Measurements from ENCODE around the gene IRF8.

IRF8 gene

DNA sequence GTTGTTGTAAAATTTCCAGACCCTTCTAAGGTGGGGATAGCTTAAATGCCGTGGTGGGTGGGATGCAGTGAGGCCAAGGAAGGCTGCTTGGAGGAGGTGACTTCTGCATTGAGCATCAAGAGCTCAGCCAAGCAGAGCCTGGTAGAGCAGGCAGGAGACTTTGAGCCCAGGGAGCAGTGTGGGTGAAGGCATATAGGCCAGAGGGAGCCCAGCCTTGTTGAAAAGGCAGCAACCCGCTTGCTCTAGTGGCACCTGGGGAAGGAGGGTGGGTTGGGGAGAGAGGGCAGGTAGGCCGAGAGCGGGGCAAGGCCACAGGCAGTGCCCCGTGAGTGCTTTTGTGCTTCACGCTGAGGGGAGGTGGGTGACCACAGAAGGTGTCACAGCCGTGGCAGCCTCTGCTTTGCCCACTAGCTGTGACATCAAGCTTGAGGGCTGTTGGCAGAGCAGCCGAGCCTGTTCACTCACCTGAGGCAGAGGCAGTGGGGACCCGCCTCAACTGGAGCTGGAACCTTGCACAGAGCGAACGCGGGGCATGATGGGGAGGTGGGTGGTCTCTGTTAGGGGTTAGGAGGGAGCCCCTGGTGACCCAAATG, 56.1 kb downstream of the IRF8 start:
- no peak for DNase-seq

GRCh38 chr16:85955566-85955965, 56.6 kb downstream of the IRF8 start:
- DNase-seq = no peak

GRCh38 chr16:85956426-85956825, 57.5 kb downstream of the IRF8 start:
- DNase-seq = no peak

GRCh38 chr16:85958731-85959130, 59.8 kb downstream of the IRF8 start:
- no peak for DNase-seq

DNA sequence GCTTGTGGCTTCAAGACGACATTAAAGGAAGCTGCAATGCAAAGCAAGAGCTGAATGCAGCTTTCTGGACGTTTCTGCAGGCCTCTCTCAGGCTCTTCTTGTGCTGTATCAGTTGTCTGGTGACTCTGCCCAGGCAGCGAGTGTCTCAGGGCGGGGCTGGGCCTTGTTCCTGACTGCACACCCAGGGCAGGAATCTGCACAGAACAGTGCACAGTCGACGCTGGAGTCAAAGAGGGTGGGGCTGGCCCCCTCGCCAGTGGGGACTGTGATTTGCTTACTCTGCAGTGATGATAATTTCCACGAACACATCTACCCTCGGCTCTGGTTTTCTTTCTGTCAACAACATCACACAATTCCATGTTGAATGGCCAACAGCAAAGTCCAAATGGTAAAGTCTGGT, 60.7 kb downstream of the IRF8 start:
- DNase-seq = no peak

- no peak for DNase-seq
These were observed 61.6 kb downstream of the IRF8 start for GRCh38 chr16:85960486-85961046.

DNA sequence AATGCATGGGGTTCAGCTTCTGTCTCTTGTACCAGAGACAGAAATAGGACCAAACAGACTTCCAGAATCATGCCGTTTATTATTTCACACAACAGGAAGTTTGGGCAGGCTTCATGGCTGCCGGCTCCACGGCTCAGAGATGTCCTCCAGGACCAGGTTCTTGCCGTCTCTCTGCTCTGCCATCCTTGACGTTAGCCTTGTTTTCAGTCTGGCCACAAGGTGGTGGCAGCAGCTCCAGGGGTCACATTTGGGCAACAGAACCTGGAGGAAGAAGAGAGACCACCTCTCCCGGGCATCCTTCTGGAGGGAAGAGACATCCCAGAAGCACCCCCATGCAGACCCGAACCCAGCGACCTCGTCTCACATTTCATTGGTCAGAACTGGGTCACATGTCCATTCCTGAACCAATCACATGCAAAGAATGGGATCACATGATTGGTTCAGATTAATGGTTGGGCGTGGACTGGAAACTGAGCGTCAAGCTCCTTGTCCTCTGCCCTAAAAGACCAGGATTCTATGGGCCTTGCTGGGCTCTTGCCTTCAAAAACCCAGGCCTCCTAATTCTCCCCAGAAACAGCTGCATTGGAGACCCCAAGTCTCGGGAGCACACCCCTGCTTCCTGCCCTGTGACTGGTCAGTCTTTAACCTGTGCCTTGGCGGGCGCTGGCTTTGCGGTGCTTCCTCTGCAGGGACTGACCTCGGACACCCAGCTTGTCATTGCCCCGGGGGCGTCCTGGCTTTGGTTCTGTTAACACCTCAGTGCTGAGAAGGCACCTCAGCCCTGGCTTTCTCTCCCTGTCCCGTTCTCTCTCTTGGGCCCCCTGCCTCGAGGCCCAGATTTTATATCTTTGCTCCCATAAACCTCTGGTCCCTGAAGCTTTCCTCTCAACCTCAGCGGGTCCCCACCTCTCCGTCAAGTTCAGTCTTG, 63.3 kb downstream of the IRF8 start:
- no peak for DNase-seq

- DNase-seq = peak in 28 of 51 donors; percentile 7 to 75 (median 23)
These were observed 64.9 kb downstream of the IRF8 start for GRCh38 chr16:85963753-85964285.

DNA sequence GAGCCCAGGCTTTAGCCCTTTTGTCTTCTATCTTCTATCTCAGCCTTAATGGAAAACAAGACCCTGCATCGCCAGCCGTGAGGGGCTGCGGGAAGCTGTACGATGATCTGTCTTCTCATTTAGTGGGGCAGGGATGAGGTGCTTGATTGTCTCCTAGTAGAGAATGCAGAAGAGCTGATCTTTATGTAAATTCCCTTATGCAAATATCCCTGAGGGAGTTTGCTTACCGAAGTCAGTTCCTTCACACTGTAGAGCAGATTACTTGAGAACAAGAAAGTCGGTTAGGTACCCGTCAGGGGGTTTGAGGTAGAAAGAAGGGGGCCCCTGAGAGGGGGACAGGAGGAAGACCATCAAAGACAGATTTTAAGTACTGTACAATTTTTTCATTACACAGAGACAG, 66.2 kb downstream of the IRF8 start:
- DNase-seq = no peak

DNA sequence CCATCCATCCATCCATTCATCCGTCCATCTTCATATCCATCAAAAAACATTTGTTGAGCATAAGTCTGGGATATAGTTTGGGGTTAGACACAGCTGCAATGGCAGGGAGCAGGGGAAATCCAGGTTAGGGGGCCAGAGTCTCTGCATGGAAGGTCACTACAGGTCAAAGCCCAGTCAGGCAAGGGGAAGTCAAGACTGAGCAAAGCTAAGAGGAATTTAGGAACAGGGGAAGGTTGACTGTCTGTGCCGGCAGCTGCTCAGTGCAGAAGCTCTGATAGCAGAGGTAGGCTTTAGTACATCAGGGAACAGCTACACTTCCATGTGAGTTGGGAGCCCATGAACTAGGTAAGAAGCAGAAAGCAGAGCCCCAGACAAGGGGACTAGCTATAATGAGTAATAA, 68.1 kb downstream of the IRF8 start:
- DNase-seq = no peak

DNA sequence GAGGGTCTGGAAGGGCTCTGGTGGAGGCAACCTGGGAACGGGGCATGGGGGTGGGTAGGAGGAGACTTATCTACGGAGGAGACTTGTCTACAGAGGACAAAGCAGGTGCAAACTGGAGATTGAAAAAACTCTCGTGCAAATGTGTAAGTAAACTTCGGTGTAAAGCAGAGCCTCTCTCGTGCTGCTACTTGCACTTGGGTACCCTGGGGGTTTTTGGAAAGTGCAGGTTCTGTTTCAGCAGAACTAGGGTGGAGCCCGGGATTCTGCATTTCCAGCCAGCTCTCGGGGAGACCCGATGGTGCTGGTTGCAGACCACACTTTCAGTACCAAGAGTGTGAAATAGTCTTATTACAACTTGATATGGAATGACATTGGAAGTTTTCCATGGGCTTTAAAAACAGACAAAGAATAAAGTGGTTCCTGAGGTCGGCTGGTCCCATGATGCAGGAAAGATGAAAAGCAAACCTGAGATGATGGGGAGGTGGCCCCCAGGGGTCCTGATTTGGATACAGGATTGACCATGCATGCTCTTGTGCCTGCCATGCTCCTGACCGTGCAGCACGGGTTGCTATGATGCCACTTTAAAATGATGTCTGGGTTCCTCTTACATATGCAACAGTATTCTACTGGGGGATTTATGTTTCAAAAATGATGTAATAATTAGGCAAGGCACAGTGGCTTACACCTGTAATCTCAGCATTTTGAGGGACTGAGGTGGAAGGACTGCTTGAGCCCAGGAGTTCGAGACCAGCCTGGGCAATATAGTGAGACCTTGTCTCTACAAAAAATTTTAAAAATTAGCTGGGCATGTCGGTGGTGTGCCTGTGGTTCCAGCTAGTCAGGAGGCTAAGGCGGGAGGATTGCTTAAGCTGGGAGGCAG, 69.3 kb downstream of the IRF8 start:
- no peak for DNase-seq

DNA sequence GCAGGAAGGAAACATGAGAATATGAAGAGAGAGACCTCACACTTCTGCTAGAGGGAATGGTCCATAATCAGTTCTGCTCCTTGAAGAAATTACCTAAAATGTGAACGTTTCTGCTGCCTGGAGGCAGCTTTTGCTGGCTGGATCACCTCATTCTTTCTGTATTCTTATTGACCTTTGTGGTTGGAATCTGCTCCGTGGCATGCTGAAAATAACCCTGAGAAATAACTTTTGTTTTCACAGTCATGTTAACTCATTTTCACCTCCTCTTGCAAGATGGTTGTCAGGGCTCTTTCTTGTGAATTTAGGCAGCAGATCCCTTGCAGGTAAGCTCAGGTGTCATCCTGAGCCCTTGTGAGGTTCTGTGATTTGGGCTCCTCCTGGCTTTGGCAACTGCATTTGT, 70.2 kb downstream of the IRF8 start:
- DNase-seq = no peak

GRCh38 chr16:85969591-85969990, 70.6 kb downstream of the IRF8 start:
- no peak for DNase-seq

DNA sequence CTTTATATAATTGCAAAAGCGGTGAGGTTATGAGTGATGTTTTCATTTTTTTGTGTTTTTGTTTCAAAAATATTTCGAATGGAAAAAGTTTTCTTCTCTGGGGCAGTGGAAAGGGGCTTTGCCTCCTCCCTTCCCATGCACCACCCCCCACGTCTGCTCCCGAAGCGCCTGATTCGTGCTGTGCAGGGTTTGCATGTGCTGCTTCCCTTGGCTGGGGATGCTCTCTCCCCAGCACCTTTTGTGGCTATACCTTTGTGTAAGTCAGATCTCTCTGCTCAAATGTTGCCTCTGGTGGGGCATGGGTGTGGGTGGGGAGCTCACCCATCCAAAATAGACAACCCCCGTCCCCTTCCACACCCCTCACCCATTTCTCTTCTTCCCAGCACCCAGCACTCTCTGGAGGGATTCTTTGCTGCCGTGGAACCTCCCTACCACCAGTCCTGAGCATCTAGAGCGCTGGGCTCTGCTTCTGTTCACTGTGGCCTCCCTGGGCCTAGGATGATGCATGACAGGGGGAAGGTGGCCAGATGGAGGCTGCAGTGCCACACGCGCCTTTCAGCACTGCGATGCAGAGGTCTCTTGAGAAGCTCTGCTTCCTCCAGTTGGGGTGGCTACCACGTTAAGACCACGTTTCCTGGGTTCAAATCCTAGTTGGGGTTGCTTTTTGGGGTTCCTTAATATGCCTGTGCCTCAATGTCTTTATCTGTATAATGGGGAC, 71.2 kb downstream of the IRF8 start:
- DNase-seq = no peak

GRCh38 chr16:85970738-85971137, 71.8 kb downstream of the IRF8 start:
- no peak for DNase-seq
